Calu3 (cell line): ENCODE data around the gene CSMD2. TPM values are rescaled to one million over a fixed set of nuclear protein-coding genes. Genes with fewer than 3 reads are reported as not detected.

Experiments
- BruUV-seq: library from RNA; stranded (reverse); fragments of 400-500 nt; replicated peaks from 2 replicates; lab custom pipeline; 2021; lab: Mats Ljungman, UMichigan
- CTCF ChIA-PET: fragments of 300-600 bp; sonication (Branson Sonifier 250); formaldehyde crosslinking; loops from one replicate; lab custom pipeline; 2022; ENCODE audit warnings: antibody characterized with exemption; lab: Charles Lee
- DNase-seq: peaks from one replicate; pipeline ENCODE4 v3.0.0; 2022
- H3K27ac Mint-ChIP-seq: one replicate; pipeline ENCODE4 v1.8.0; 2022; ENCODE audit warnings: mixed read lengths; ENCODE audit not compliant: unreplicated experiment
- H3K27me3 Mint-ChIP-seq: one replicate; pipeline ENCODE4 v1.8.0; 2022; ENCODE audit warnings: mixed read lengths; ENCODE audit not compliant: unreplicated experiment
- H3K36me3 Mint-ChIP-seq: one replicate; pipeline ENCODE4 v1.8.0; 2022; ENCODE audit warnings: mild to moderate bottlenecking, moderate library complexity, mixed read lengths; ENCODE audit not compliant: insufficient read depth, unreplicated experiment
- H3K4me1 Mint-ChIP-seq: one replicate; pipeline ENCODE4 v1.8.0; 2022; ENCODE audit warnings: mild to moderate bottlenecking, low read depth, mixed read lengths; ENCODE audit not compliant: unreplicated experiment
- H3K4me3 Mint-ChIP-seq: one replicate; pipeline ENCODE4 v1.8.0; 2022; ENCODE audit warnings: mild to moderate bottlenecking, low read depth, moderate library complexity, mixed read lengths; ENCODE audit not compliant: unreplicated experiment
- H3K9me3 Mint-ChIP-seq: one replicate; pipeline ENCODE4 v1.8.0; 2022; ENCODE audit warnings: low read depth, mixed read lengths; ENCODE audit not compliant: unreplicated experiment
- intact Hi-C: fragments of 100-400 bp; cut with micrococcal nuclease; formaldehyde crosslinking; loops from one replicate; pipeline ENCODE4 v1.10.0; 2022; ENCODE audit not compliant: unreplicated experiment
- total RNA-seq: library from RNA; stranded (reverse); gene quantifications from 2 replicates; pipeline ENCODE4 v1.2.3, GENCODE V29; 2022
- TF ChIP-seq, protein P1 (sequence below): fragments of 200-600 bp; IDR thresholded peaks from one replicate; pipeline ENCODE4 v1.8.0; 2022; ENCODE audit warnings: antibody characterized with exemption; ENCODE audit not compliant: unreplicated experiment

Gene CSMD2
- total RNA-seq, 1 experiment from 2014 or later, result not detected

- CTCF ChIA-PET, result no interaction called here
- TF ChIP-seq, protein P1, sequence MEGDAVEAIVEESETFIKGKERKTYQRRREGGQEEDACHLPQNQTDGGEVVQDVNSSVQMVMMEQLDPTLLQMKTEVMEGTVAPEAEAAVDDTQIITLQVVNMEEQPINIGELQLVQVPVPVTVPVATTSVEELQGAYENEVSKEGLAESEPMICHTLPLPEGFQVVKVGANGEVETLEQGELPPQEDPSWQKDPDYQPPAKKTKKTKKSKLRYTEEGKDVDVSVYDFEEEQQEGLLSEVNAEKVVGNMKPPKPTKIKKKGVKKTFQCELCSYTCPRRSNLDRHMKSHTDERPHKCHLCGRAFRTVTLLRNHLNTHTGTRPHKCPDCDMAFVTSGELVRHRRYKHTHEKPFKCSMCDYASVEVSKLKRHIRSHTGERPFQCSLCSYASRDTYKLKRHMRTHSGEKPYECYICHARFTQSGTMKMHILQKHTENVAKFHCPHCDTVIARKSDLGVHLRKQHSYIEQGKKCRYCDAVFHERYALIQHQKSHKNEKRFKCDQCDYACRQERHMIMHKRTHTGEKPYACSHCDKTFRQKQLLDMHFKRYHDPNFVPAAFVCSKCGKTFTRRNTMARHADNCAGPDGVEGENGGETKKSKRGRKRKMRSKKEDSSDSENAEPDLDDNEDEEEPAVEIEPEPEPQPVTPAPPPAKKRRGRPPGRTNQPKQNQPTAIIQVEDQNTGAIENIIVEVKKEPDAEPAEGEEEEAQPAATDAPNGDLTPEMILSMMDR, result no peak
- Mint-ChIP-seq H3K4me1 (no peaks in the 10 kb centered on the region), H3K27me3 (no peaks in the 10 kb centered on the region), H3K36me3 (no peaks in the 10 kb centered on the region), H3K27ac (no peak overlapping the region), H3K4me3 (no peak overlapping the region), H3K9me3 (peaks cover 3% of the 10 kb centered on the region)
- intact Hi-C loops, result no loop called here
- BruUV-seq, result no TSS peak
- no peak for DNase-seq
Measured at GRCh38 chr1:33854091-33854490, 310.9 kb downstream of the CSMD2 start.

DNA sequence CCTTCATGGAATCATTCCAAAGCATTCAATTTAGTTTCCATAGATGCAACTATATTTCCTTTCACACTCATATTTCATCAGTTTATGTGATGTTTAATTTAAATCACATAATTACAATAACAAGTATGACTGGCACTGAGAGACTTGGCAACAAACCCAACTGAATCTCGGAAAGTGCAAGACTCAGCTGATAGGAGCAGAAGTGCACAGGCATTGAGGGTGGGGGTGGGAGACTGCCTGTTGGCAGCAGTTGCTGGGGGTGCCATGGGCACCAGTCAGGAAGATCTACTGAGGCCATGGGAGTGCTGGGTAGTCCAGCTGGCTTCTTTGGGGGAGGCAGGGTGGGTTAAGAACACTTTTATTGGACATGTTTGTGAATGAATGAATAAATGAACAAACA lies 311.6 kb downstream of the CSMD2 start:
- H3K27me3 Mint-ChIP-seq, result no peaks in the 10 kb centered on the region
- CTCF ChIA-PET, result no interaction called here
- BruUV-seq, result no TSS peak
- H3K9me3 Mint-ChIP-seq, result peaks cover 3% of the 10 kb centered on the region
- H3K4me3 Mint-ChIP-seq, result no peak overlapping the region
- no peaks in the 10 kb centered on the region for H3K4me1 Mint-ChIP-seq
- no peak overlapping the region for H3K27ac Mint-ChIP-seq
- no peak for DNase-seq
- intact Hi-C loops, result no loop called here
- TF ChIP-seq, protein P1, result no peak
- H3K36me3 Mint-ChIP-seq, result no peaks in the 10 kb centered on the region

DNA sequence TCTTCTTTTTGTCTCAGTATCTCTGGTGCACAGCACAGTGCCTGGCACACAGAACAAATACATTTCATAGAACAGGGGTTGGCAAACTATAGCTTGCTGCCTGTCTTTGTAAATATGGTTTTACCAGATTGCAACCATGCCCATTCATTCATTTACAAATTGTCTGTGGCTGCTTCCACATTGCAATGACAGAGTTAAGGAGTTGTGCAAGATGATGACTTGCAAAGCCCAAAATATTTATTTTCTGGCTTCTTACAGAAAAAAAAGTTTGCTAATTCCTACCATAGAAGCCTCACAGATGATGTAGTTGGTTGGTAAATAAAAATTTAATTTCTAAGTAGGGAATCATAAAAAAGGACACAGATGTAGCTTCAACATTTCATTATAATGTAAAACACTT lies 312.3 kb downstream of the CSMD2 start:
- no peak for DNase-seq
- BruUV-seq, result no TSS peak
- Mint-ChIP-seq H3K9me3 (peaks cover 3% of the 10 kb centered on the region), H3K4me1 (no peaks in the 10 kb centered on the region), H3K27me3 (no peaks in the 10 kb centered on the region), H3K36me3 (no peaks in the 10 kb centered on the region), H3K27ac (no peak overlapping the region), H3K4me3 (no peak overlapping the region)
- CTCF ChIA-PET, result no interaction called here
- intact Hi-C loops, result no loop called here
- TF ChIP-seq, protein P1, result no peak

DNA sequence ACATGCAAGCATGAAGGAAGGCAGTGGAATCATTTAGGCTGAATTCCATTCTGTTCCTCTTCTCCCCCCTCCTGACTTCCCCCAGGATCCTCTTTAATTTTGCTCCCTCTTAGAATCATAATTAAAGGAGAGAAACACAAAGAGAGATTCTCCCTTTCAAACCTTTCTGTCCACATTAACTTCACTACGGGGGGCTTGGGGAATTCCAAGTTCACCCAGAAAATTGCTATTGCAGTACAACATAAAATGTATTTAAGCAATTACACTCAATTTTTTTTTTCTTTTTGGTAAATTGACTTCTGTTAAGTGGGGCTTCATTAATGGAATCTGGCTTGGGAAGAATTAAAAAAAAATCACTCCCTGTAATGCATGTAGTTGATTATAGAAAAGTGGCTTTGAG lies 314.5 kb downstream of the CSMD2 start:
- Mint-ChIP-seq H3K9me3 (peaks cover 3% of the 10 kb centered on the region), H3K27ac (no peak overlapping the region), H3K27me3 (no peaks in the 10 kb centered on the region), H3K4me1 (no peaks in the 10 kb centered on the region), H3K36me3 (no peaks in the 10 kb centered on the region), H3K4me3 (no peak overlapping the region)
- CTCF ChIA-PET, result no interaction called here
- intact Hi-C loops, result no loop called here
- TF ChIP-seq, protein P1, result no peak
- no peak for DNase-seq
- BruUV-seq, result no TSS peak
